Tongue (tissue), 2 donors: Measurements from ENCODE around the gene ABCC11. TPM values are rescaled to one million over a fixed set of nuclear protein-coding genes. Genes with fewer than 3 reads are reported as not detected.

Experiments used
- DNase-seq: peaks from one replicate; pipeline ENCODE4 v3.0.0-alpha.2; 2015
- total RNA-seq: library from RNA; depleted of rRNA; stranded (reverse); fragments of >200 nt; gene quantifications from one replicate; pipeline ENCODE4 v1.2.3, GENCODE V29; 2014

Gene ABCC11
- total RNA-seq = 0.41 TPM

- DNase-seq = no peak
Measured at GRCh38 chr16:48247311-48247710, at the start of gene ABCC11. ABCC11 (minus strand) TSS chr16:48247539; CDS start chr16:48231921, 15,618 bp downstream.

- DNase-seq = peak; percentile 62
Measured at GRCh38 chr16:48295488-48296281, 48.3 kb upstream of the ABCC11 start.

- no peak for DNase-seq
Measured at GRCh38 chr16:48294724-48295123, 47.4 kb upstream of the ABCC11 start.

- DNase-seq = no peak
Measured at GRCh38 chr16:48292452-48292851, 45.1 kb upstream of the ABCC11 start.

- DNase-seq = no peak
Measured at GRCh38 chr16:48291754-48292153, 44.4 kb upstream of the ABCC11 start.

- DNase-seq = no peak
Measured at GRCh38 chr16:48291303-48291702, 44.0 kb upstream of the ABCC11 start.

GRCh38 chr16:48287239-48287638 lies 39.9 kb upstream of the ABCC11 start:
- DNase-seq = no peak

GRCh38 chr16:48284772-48285409 lies 37.6 kb upstream of the ABCC11 start:
- DNase-seq = no peak

GRCh38 chr16:48282636-48283263 lies 35.4 kb upstream of the ABCC11 start:
- no peak for DNase-seq

- no peak for DNase-seq
Measured at GRCh38 chr16:48280546-48280945, 33.2 kb upstream of the ABCC11 start.

GRCh38 chr16:48279199-48279598 lies 31.9 kb upstream of the ABCC11 start:
- no peak for DNase-seq

- no peak for DNase-seq
Measured at GRCh38 chr16:48277158-48277557, 29.8 kb upstream of the ABCC11 start.

- DNase-seq = no peak
Measured at GRCh38 chr16:48276102-48276501, 28.8 kb upstream of the ABCC11 start.

- no peak for DNase-seq
Measured at GRCh38 chr16:48274476-48274875, 27.1 kb upstream of the ABCC11 start.

GRCh38 chr16:48272837-48273421 lies 25.6 kb upstream of the ABCC11 start:
- no peak for DNase-seq

- peak; percentile 16 for DNase-seq
Measured at GRCh38 chr16:48271728-48272127, 24.4 kb upstream of the ABCC11 start.

GRCh38 chr16:48269011-48269410 lies 21.7 kb upstream of the ABCC11 start:
- no peak for DNase-seq

GRCh38 chr16:48262631-48263030 lies 15.3 kb upstream of the ABCC11 start:
- peak; percentile 47 for DNase-seq

GRCh38 chr16:48261569-48261968 lies 14.2 kb upstream of the ABCC11 start:
- DNase-seq = no peak

GRCh38 chr16:48256579-48257177 lies 9.3 kb upstream of the ABCC11 start:
- no peak for DNase-seq

GRCh38 chr16:48252013-48252412 lies 4.7 kb upstream of the ABCC11 start:
- DNase-seq = no peak

- DNase-seq = no peak
Measured at GRCh38 chr16:48250520-48251278, 3.4 kb upstream of the ABCC11 start.
